Measurements from ENCODE around the gene DOK7. TPM values are rescaled to one million over a fixed set of nuclear protein-coding genes. Genes with fewer than 3 reads are reported as not detected.
A peak's percentile ranks its signal among the peaks of the same experiment; 100 is the strongest.

DOK7 gene
- total RNA-seq, 1 experiment from 2014 or later: not detected

DNA sequence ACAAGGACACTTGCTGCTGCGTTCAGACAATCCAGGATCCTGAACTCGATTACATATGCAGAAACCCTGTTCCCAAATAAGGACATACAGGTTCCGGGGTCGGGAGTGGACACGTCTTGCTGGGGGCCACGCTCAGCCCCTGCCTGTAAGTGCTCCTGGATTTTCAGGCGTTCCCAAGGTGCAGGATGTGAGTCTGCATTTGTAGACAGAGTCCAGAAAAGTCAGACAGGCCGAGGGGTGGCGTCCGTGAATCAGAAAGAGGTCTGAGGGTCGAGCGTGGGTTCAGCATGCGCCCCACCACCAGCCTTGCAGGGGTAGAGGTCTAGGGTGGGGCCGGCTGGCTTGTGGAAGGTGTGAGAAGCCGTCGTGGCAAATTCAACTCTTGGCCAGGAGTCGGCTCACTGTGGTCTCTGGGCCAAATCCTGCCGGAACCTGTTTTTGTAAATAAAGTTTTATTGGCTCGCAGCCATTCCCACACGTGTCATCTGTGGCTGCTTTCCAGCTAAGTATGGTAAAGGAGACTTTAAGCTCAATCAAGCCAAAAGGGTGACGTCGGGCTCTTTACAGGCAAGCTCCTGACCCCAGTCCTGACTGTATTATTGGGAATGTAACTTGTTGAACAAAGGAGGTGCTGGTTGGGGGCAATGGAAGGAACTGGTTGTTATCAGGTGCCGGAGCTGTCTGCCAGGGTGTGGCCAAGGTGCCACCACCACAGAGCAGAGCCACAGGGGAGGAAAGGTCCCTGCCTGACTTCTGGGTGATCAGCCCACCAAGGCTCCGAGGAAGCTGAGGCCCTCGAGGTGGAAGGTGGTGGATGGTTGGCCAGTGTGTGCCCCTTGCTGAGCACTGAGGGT lies 7.4 kb downstream of the DOK7 start:
- DNase-seq (ENCODE audit: low spot score): no peak
- in situ Hi-C loops (cut with HindIII; ENCODE audit: low sequenced_read_pairs): no loop called here

DNA sequence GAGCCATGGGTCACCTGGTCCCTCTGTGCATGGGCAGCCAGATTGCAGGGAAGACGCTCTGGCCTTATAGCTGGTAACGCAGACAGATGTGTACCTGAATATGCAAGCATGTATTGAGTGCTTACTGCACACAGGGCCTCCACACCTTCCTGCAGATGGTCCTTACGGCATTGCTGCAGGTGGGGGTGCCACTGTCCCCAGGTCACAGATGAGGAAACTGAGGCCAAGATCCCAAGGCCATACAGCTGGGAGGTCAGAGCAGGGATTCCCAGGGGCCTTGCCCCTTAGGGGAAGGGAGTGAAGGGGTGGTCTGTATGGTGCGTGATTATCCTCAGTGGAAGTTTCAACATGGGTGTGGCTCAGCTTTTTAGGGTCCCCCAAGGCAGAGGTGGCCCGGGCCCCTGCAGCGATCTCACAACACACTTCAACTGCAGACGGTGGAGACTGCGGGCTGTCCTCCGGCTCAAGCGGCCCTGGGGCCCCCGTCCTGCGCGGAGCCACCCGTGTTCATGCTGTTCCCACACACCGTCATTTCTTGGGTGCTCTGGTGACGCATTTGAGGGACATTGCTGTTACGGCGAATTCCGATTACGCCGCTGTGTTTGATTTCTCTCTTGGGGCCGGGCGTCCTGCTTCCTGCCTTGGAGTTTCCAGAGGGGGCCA lies 8.1 kb downstream of the DOK7 start:
- in situ Hi-C loops (cut with HindIII; ENCODE audit: low sequenced_read_pairs): no loop called here
- no peak for DNase-seq (ENCODE audit: low spot score)

DNA sequence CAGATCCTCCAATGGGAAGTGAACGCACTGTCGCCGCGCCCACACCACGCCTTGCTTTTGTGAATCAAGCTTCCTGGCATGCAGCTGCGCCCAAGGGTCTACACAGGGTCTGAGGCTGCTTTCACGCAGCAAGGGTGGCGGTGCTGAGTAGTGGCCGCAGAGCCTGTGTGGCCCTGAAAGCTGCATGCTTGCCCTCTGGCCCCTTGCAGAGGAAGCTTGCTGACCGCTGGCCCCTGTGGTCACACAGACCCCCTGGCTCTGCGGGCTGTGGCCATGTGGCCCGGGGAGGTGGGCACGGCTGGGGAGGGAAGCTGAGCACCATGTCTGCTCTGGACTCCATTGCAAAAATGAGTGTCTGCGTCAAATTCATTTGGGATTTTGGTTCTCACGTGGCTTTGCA lies 8.8 kb downstream of the DOK7 start:
- in situ Hi-C loops (cut with HindIII; ENCODE audit: low sequenced_read_pairs): no loop called here
- DNase-seq (ENCODE audit: low spot score): no peak

DNA sequence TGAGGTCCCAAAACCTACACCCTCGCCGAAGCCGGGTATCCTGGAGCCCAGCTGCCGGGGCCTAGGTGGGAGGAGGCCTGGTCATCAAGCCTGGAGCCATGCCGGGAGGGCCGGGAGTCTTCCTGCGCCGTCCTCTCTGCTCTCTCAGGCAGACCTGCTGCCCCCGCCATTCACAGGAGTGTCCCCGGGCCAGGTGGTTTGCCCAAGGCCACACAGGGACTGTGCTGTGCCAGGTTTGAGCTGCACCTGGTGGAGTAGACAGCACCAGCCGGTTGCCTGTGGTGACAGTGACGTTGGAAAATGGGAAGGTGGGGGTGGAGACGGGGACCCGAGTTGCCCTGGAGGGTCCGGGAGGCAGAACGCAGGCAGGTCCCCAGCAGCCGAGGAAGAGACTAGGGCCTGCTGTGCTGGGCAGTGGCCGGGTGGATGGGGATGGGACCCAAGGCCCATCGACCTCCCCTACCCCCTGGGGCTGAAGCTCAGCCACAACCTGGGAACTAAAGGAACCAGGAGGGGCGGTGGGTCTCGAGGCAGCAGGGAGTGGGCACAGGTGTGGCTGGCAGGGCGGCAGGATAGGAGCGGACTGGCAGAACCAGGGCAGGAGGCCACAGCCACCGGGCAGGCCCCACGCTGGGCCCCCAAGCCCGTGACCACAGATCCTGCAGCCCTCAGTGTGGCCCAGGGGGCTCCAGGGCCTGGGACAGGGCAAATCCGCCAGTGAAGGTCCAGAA lies 9.5 kb downstream of the DOK7 start:
- in situ Hi-C loops (cut with HindIII; ENCODE audit: low sequenced_read_pairs): no loop called here
- DNase-seq (ENCODE audit: low spot score): no peak

DNA sequence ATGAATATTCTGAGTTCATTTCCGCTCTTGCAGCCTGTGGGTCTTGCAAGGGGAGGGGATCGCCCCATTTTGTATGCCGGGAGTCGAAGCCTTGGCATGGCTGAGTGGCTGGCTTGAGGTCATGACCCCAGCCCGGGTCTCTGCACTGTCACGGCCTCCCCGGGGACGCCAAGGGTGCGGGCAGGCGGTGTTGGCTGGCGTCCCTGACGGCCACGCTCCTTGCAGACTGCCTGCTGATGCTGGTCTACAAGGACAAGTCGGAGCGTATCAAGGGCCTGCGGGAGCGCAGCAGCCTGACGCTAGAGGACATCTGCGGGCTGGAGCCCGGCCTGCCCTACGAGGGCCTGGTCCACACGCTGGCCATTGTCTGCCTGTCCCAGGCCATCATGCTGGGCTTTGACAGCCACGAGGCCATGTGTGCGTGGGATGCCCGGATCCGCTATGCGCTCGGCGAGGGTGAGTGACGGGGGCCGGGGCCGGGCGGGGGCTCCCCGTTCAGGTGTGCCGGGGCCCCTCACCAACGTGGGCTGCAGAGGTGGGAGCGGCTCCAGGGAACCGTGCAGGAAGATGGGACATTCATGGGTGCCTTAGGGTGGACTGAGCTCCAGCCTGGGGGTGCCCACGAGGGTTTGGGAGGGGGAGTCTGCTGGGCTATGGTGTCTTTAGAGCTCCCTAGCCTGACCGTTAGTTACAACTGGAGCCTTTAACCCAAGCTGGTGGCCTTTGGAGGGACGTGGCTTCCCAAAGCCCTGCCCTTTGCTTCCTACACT lies 10.3 kb downstream of the DOK7 start:
- in situ Hi-C loops (cut with HindIII; ENCODE audit: low sequenced_read_pairs): no loop called here
- no peak for DNase-seq (ENCODE audit: low spot score)

DNA sequence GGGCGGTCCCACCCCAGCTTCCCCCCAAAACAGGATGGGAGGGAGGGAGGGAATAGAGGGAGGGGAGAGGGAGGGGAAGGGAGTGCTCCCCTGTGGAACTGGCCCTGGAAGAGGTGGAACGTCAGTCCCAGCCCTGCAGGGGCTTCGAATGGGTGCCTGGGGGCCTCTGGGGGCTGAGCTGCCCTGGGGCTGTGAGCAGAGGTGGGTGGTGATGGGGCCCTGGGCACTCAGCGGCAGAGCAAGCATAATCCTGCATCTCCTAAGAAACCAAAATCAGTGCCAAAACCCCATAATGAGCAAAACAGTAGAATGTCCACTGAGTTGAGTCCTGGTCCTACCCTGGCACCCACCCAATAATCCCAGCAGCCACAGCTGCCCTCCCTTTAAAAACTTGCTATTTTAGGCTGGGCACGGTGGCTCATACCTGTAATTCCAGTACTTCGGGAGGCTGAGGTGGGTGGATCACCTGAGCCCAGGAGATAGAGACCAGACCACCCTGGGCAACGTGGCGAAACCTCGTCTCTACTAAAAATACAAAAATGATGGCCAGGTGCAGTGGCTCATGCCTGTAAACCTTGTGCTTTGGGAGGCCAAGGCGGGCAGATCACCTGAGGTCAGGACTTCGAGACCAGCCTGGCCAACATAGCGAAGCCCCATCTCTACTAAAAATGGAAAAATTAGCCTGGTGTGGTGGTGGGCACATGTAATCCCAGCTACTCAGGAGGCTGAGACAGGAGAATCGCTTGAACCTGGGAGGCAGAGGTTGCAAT lies 11.1 kb downstream of the DOK7 start:
- in situ Hi-C loops (cut with HindIII; ENCODE audit: low sequenced_read_pairs): no loop called here
- DNase-seq (ENCODE audit: low spot score): no peak

DNA sequence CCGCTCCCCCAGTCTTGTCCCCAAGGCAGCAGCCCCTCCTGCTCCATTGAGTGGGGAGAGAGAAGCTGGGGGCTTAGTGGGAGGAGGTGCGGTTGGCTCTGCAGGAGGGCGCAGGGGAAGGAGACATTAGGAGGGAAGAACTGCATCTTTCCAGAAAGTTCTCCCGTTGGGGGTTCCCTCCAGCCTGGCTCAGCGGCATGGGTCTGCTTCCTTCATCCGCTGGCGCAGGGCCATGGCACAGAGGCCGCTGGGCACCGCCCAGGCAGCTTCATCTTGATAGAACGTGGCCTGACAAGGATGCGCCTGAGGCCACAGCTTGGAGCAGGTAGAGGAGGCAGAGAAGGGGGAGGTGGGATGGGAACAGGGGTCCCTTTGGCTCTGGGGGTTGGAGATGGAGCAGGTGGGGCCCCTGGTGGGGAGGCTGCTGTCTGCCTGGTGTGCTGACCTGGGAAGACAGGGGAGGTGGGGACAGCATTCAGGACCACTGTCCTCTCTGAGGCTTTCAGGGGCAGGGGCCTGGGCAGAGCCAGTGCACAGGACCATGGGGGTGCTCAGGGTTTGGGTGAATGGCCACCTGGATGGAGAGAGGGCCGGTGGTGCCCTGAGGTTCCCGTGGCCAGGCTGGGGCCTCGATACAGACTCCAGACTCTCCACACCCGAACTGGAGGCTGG lies 12.1 kb downstream of the DOK7 start:
- DNase-seq (ENCODE audit: low spot score): no peak
- in situ Hi-C loops (cut with HindIII; ENCODE audit: low sequenced_read_pairs): no loop called here

DNA sequence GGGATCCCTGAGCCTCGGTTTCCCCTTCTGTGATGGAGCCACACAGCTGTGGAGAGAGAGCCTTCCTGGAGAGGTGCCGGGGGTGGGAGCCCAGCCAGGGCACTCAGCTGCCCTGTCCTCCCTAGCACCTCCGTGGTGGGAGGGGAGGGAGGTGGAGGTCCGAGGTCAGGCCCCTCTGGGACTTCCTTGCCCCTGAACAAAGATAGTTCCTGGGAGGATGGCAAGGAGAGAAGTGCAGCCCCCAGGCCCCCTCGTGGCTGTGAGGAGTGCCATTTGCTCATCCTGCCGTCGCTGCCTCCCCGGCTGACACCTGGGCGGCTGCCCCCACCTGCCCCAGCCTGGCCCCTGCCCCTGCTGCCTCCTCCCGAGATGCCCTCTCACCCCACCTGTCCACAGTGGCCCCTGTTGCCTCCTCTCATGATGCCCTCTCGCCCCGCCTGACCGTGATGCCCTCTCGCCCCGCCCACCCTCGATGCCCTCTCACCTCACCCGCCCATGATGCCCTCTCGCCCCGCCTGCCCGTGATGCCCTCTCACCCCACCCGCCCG lies 12.7 kb downstream of the DOK7 start:
- in situ Hi-C loops (cut with HindIII; ENCODE audit: low sequenced_read_pairs): no loop called here
- no peak for DNase-seq (ENCODE audit: low spot score)

DNA sequence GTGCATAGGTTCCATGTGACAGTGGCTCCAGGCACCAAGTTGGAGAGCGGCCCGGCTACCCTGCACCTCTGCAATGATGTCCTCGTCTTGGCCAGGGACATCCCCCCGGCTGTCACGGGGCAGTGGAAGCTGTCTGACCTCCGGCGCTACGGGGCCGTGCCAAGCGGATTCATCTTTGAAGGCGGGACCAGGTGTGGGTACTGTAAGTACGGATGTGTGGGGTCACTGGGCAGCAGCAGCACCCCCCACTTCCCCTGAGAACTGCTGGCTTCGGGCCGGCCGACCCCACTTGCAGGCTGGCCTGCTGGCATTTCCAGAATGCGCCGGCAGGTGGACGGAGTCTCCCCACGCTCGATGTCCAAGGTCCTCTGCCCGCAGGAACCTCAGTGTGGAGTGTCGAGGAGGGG lies 13.2 kb downstream of the DOK7 start:
- in situ Hi-C loops (cut with HindIII; ENCODE audit: low sequenced_read_pairs): no loop called here
- DNase-seq (ENCODE audit: low spot score): no peak

DNA sequence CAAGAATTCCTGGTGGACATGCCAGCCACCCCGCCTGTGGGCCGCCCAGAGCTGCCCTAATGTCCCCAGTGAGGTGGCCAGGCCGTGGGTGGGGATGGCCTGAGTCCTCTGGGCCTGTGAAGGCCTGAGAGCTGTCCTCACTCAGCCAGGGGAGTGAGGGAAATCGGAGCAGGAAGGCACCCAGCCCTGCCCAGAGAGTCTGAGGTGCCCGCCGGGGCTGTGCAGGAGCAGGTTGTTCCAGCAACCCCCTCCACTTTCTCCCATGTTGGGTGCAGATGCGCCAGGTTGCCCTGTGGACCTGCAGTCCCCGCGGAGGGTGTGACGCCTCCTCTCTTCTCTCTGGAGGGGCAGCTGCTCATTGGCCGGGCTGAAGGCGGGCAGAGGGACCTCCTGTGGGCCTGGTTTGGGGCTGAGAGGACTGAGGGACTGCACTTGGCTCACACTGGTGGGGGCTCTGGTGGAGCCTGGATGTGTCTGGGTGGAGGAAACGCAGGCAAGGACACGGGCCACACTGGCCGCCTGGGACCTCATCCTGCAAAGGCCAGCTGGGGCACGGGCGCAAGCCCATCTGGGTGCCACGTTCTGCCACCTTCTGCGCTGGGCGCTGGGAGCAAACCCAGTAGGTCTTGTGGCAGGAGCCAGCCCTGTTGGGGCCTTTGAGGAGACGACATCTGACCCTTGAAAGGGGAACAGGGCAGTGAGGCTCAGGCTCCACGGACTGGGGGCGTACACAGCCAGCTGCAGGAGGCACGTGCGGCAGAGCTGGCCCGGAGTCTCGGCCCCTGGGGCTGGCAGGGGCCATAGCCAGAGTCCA lies 14.0 kb downstream of the DOK7 start:
- no peak for DNase-seq (ENCODE audit: low spot score)
- in situ Hi-C loops (cut with HindIII; ENCODE audit: low sequenced_read_pairs): no loop called here

DNA sequence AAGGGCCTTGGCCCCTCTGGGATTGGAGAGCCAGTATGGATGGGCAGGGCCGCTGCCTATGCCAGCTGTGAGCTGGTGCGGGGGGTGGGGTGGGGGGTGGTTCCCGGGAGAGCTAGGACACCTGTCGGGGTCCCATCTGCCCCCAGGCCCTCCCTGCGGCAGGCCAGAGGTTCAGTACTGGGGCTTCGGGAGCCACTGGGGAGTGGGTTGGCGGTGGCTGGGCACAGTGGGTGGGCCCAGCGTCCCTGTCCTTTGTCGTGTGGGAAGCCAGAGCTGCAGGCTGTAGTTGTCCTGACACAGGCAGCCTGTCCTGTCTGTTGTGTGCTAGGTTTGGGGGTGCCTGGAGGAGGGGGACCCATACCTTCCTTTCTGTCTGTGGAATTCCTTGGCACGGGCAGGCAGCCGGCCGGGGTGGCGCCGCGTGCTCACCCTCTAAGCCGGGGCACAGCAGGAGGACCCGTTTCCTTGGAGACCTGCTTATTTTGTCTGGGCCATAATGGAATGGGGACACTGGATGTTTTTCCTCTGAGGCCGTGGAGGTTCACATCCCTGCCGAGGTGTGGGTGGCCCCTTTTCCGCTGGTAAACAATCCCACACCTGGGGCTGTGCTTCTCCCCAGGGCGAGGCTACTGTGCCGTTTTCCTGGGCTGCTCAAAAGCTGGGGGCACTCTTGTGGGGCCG lies 14.8 kb downstream of the DOK7 start:
- in situ Hi-C loops (cut with HindIII; ENCODE audit: low sequenced_read_pairs): no loop called here
- no peak for DNase-seq (ENCODE audit: low spot score)

DNA sequence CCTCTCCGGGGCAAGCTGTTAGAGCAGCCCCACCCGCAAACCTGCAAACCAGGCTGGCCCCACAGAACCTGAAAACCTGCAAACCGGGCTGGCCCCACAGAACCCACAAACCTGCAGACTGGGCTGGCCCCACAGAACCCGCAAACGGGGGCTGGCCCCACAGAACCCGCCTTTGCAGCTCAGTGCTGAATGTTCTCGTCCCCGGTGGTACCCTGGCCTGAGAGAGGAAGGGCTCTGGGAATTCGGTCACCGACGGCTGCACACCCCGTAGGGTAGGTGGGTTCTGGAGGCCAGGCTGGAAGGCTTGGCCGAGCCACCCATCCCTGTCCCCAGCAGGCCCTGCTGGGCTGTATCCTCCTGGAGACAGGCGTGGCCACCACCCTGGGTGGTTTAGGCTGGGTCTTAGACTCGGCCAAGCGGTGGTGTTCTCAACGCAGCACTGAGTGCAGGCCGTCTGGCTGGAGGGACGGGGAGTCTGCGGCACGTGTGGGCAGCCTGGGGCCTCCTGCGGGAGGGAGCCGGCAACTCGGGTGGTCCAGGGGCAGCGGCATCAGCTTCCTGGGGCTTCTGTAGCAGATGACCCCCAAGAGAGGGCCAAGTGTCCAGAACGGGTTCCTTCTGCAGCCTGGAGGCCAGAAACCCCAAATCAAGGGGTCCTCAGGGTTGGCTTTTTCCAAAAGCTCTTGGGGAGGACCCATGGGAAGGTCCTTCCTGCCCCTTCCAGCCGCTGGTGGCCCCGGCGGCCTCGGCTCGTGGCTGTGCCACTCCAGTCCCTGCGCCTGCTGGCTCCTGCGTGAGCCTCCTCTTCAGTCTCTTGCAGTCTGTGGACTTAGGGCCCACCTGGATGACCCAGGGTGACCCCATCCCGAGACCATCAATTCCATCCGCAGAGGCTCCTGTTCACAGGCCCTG lies 15.6 kb downstream of the DOK7 start:
- DNase-seq (ENCODE audit: low spot score): no peak
- in situ Hi-C loops (cut with HindIII; ENCODE audit: low sequenced_read_pairs): no loop called here

DNA sequence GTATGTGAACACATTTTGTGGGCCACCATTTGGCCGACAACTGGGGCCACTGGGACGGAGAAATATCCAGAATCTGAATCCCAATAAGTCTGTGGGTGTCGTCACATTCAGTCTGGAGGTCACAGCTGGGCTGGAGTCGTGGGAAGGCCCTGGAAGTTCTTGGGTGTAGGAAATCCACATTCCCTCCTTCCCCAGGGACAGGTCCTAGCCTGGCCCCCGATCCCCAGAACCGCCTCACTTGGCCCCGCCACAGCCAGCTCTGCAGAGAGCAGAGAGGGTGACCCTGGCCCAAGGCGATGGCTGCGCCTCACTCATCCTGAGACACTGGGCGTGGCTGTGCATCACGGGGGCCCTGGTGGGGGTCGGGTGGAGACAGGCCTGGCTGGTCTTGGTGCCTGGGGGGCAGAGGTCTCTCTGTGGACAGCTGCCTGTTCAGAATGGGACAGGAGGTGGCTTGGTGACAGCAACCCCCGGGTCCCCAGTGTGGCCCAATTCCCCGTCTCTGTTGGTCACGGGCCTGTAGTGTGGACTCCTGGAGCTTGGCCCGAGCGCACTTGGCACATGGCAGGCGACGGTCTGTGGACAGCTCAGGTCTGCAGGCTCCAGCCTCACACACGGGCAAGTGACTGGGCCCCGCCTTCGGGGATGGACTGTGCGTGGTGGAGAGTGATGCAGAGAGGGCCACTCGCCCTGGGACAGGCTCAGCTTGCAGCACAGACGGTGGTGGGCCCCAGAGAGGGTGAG lies 16.4 kb downstream of the DOK7 start:
- no peak for DNase-seq (ENCODE audit: low spot score)
- in situ Hi-C loops (cut with HindIII; ENCODE audit: low sequenced_read_pairs): no loop called here

DNA sequence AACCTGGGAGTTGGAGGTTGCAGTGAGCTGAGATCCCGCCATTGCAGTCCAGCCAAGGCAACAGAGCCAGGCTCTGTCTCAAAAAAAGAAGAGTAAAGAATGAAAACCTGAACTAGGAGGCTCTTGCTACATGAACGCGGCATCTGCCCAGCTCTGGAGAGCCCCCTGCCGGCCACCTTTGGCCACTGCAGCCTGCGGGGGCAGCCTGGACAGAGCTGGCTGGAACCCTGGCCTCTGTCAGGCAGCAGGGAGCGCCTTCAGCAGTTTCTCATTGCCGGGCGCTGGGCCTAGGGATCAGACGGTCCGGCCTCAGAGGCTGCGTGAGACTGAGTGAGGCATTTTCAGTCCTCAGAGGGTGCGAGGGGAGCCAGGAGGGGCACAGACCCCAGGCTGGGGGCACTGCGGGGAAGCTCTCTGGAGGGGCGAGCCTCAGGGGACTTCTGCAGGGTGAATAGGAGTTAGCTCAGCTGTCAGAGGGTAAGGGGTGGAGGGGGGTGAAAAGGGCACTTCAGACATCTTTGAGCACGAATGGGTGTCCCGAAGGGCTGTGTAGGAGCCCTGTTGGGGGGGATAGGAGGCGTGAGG lies 17.5 kb downstream of the DOK7 start:
- in situ Hi-C loops (cut with HindIII; ENCODE audit: low sequenced_read_pairs): no loop called here

DNA sequence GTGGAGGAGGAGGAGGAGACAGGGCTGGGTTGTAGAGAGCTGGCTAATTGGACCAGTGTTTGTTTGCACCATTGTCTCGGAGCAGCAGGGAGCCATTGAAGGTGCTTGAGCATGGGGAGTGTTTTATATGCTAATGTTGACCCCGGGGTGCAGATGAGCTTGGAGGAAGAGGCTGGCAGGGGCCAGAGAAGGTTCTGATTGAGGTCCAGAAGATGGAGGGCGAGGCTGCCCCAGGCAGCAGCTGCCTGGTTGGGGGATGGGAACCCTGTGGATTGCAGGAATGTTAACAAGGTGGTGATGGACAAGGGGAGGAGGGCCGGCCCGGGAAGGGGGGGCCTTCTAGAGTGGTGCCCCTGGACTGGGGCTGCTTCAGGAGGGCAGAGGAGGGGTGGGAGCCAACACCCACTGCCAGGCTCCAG lies 18.0 kb downstream of the DOK7 start:
- in situ Hi-C loops (cut with HindIII; ENCODE audit: low sequenced_read_pairs): no loop called here
- DNase-seq (ENCODE audit: low spot score): no peak

More for the DNA sequence above, 17.5 kb downstream of the DOK7 start:
- DNase-seq (ENCODE audit: low spot score): peak; percentile 78
